ENCODE results near the gene CFAP410.
A peak's percentile ranks its signal among the peaks of the same experiment; 100 is the strongest.

The CFAP410 gene

DNA sequence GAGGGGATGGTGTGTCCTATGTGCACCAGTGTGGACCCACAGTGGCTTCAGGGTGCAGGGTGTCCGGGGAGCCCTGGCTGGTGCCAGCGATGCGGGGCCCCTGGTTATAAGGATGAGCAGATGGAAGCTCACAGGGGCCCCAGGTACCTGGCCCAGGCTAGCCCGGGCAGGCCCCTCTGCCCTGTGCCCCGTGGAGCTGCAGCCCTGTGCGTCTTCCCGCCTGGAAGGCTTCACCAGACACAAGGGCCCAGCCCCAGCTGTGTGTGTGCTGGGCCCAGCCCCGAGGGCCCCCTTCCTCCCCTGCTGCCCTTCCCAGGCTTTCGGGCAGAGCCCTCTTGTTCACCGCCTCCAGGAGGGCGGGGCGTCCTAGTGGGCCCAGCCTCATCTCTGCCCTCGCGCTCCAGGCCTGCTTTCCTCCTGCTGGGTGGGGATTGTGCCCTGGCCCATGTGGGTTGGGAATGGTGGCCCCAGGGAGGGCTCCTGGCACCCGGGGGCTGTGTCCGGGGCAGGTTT, 23.4 kb downstream of the CFAP410 start:
- no peak for DNase-seq

DNA sequence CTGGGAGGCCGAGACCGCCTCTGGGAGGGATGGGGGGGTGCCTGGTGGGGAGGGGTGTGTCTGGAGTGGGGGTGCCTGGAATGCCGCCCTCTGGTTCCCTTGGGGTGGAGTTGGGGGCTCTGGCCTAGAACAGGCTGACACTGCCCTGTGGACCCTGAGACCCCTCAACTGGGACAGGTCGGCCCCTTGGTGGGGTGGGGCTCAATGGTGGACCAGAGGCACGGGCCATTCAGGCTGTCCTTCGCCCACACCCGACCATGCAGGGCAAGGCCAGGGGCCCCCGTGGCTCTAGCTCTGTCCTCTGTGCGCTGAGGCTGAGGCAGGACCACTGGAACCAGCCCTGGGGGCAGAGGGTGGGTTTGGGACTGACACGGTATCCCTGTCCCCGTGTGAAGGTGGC, 24.6 kb downstream of the CFAP410 start:
- no peak for DNase-seq

DNA sequence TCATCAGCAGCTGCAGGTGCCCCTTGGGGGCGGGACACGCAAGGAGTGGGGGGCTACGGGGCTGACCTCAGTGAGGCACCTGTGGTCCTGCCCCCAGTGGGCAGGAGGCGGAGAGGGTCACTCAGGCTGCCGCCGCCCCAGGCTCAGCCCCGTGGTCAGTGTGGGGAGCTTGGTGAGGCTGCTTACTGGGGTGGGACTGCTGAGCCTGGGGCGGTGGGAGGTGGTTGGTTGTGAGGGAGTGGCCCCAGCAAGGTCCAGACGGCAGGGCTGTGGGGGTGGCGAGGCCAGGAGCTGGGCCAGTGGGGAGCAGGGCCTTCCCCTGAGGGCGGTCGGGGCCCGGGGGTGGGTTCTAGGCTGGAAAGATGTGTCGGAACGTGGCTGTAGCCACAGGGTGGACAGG, 25.1 kb downstream of the CFAP410 start:
- no peak for DNase-seq

DNA sequence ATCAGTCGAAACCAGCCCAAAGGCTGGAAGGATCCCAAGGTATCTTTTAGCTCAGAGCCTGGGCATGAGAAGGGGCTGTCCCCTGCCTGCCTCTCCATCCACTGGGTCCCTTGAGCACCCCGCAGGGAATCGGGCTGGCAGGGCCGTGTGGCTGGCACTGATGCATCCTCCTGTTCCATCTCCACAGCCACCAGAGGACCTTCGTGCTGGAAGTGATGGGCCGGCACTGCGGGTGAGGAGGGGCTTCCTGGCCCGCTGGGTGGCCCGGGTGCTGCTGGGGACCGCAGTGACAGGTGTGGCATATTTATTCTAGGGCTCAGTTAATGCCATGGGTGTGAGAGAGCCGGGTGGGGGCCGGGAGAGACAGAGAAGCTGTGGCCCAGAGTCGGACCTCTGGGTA, 25.7 kb downstream of the CFAP410 start:
- DNase-seq: no peak

DNA sequence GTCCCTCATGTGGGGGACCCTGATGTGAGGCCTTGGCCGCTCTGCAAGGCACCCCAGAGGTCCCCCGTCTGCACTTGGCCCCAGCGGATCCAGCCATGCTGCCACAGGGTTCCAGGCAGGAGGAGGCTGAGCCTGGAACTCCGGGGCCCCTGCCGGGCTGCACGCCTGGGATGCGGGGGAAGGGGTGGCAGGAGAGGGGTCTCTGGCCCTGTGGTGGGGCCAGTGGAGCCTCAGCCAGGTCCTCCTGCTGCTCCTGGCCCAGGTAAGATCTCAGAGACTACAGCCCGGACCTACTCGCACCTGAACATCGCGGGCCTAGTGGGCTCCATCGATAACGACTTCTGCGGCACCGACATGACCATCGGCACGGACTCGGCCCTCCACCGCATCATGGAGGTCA, 26.5 kb downstream of the CFAP410 start:
- DNase-seq: no peak

DNA sequence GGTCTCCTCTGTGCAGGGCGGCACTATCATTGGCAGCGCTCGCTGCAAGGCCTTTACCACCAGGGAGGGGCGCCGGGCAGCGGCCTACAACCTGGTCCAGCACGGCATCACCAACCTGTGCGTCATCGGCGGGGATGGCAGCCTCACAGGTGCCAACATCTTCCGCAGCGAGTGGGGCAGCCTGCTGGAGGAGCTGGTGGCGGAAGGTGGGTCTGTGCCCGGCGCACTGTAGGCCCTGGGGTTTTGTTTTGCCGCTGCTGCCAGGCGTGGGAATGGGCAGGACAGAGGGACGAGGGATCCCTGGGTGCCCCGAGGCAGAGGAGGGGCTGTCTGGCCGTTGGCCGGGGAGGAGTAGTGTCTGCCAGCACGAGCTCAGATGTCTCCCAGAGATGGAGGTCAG, 27.1 kb downstream of the CFAP410 start:
- no peak for DNase-seq

DNA sequence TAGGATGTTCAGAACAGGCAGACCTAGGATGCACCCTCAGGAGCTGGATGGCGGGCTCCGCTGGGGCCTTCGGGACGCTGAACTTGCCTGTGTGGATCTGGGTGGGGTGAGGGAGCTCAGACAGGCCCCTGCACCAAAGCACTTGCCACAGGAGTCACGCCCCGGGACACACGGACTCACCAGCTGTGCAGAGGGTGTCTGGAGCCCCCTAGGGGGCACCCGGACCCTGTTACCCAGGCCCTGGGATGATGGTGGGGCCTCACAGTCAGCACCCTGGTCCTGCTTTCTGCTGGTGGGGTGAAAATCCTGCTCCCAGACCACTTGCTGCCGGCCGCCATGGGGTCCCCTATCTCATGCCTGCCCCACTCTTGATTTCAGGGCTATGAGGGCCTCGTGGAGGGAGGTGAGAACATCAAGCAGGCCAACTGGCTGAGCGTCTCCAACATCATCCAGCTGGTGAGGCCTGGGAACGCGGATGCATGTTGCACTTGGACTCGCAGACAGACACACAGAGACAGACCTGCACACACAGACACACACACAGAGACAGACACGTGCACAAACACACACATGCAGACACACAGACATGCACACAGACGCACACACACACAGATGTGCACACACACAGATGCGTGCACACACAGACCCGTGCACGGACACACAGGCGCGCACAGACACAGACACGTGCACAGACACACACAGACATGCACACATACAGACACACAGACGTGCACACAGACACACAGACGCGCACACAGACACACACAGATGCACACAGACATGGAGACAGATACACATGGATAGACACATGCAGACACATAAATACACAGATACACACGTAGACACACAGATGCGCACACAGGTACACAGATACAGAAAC, 28.3 kb downstream of the CFAP410 start:
- DNase-seq: no peak

DNA sequence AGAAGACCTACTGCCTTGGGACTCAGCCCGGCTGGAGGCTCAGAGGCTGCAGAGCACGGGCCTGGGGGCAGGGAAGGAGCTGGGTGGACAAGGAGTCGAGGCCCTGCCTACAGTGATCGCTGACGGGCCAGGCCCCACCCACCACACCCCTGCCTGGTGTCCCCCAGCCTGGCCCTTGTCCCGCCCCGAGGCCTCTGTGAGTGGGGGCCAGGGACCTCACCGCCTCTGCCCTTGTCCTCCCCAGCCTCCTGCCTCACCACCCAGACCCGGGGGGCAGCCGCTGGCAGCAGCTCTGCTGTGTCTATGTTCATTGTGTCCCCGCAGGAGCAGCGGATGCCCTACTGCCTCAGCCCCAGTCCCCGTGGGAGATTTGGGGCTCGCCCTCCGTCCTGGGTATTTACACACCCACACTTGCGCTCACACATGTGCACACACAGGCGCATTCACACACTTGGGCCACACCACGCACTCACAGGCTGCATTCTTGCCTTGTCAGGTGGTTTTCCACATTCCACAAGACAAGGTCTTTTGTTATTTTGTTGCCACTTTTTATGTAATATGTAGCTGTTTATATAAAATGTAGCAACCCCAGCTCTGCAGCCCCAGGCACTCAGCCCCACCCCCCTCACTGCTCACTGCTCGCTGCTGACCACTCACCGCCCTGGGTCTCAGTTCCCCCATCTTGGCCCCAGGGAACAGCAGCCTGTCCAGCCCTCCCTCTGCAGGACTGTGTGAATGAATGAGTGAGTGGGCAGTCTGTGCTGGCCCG, 32.1 kb downstream of the CFAP410 start:
- no peak for DNase-seq

DNA sequence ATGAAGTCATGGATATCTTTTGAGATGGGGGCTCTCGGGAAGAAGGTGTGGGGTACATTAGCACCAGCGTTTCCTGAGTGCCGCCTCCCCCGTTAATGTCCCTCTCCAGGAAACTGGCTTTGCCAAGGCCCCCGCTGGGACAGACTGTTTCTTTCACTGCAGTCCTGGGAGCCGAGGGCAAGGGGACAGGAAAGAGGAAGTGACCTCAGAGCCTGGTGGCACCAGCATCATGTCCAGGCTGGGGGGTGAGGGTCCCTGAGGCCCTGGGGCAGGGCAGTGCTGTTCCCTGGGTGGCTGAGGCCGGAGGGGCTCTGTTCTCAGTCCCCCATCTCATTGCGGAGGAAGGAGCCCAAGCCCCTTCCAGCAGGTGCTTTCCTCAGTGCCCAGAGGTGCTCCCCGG, 33.5 kb downstream of the CFAP410 start:
- DNase-seq: no peak

DNA sequence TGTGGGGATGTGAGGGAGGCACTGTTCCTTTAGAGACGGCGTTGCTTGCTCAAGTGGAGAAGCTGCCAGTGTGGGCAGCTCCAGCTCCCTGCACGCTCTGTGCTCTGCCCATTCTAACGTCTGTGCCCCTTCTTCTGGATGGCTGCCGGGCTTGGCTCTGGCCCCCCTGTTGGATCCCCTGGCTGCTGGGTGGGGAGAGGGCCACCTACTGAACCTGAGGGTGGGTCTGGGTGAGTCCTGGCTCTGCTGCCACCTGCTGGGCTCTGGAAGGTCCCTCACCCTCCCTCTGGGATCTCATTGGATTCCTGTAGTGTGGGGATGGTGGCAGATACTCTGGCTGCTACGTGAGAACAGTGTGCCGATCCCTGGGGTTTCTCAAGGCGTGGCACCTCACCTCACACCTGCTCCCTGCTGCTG, 34.3 kb downstream of the CFAP410 start:
- peak; percentile 77 for DNase-seq

DNA sequence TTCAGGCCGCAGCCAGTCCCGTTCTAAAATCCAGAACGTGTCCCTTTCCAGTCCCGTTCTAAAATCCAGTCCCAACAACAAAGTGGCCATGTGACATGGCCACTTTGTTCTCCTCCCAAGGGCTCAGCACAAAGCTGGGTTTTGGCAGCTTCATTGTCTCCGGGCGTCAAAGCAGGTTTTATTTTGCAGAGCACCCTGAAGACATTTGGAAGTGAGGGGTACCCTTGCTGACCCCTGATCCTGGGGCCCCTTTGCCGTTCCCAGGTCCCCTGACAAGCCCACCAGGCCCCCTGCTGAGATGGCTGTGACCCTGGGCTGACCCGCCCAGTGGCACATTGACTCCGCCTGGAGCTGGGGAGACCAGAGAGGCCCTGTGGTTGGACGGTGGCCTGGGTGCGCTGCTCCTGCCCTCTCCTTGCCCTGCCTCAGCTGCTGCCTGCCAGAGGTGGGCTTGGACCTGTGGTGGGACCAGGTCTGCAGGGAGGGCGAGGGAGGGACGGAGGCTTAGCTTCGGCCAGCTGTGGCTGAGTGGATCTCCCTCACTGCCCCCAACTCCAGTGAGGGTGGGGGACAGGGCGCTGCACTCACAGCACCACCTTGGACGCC, 35.1 kb downstream of the CFAP410 start:
- no peak for DNase-seq

DNA sequence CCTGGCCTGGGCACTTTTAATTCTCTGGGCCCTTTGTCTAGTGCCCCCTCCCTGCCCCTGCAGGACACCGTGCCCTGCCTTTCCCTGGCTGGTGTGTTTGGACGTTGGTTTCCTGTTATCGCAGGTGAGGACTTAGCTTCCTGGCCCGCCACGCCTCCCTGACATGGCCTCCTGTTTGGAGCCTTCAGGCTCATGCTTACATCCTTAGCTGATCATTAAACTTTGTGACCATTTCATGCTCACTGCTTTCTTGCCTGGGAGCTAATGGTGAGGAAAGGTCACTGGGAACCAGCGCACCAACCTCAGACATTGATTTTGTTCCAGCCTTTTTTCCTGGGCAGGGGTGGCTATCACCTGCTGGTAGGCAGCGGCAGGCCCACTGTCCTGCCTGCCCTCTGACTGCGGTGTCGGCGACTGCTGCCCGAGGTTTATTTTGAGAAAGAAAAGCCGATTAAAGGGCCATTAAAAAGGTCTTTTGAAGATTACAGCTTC, 35.7 kb downstream of the CFAP410 start:
- no peak for DNase-seq

DNA sequence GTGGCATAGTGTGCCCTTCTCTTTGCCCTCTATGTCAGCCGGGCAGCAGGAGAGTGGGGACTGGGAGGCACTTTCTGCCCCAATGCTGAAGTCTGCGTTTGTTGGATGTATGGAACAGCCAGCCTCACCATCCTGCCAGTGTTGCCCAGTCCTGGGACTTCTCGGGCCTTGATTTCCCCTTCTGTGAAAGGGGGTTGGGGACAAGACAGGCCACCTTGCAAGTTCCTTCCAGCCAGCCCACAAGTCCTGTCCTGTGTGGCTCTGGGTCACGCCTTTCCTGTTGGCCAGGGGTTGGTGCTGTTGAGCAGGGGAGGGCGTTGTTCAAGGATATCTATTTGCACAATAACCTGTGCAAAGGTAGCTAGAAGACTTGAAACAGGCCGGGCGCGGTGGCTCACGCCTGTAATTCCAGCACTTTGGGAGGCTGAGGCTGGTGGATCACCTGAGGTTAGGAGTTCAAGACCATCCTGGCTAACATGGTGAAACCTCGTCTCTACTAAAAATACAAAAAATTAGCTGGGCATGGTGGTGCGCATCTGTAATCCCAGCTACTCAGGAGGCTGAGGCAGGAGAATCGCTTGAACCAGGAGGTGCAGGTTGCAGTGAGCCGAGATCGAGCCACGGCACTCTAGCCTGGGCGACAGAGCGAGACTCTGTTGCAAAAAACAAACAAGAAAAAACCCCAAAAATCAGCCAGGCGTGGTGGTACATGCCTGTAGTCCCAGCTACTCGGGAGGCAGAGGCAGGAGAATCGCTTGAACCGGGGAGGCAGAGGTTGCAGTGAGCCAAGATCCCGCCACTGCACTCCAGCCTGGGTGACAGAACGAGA, 36.4 kb downstream of the CFAP410 start:
- DNase-seq: peak; percentile 75

DNA sequence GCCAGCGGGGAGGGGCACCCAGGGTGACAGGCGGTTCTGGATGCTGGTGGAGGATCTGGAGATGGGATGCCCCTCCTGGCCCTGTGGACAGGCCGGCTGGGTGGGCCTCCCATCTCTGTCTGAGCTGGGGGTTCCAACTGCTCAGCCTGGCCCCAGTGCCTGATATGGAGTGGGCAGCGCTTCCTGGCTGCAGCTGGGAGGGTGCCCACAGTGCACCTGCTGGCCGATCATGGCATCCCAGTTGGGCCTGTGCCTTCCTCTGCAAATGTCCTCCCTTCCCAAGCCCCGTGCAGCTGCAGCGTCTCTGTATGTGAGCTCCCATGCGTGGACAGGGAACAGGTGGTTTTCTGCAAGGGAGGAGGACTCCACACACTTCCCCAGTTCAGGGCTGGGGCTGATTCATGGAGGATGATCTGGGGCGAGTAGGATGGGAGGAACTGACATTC, 37.2 kb downstream of the CFAP410 start:
- no peak for DNase-seq

DNA sequence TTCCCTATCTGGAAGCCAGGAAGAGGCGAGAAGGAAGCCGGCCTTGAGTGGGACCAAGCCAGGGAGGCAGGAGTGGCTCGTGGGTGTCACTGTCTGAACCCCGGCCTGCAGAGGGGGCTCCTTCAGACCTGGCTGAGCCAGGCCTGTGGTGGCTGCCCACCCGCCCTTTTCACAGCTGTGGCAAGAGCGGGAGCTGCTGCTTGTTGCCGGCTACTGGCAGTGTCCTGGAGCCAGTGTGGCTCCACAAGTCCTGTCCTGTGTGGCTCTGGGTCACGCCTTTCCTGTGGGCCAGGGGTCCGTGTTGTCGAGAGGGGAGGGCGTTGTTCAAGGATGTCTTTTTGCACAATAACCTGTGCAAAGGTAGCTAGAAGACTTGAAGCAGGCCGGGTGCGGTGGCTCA, 38.0 kb downstream of the CFAP410 start:
- no peak for DNase-seq

DNA sequence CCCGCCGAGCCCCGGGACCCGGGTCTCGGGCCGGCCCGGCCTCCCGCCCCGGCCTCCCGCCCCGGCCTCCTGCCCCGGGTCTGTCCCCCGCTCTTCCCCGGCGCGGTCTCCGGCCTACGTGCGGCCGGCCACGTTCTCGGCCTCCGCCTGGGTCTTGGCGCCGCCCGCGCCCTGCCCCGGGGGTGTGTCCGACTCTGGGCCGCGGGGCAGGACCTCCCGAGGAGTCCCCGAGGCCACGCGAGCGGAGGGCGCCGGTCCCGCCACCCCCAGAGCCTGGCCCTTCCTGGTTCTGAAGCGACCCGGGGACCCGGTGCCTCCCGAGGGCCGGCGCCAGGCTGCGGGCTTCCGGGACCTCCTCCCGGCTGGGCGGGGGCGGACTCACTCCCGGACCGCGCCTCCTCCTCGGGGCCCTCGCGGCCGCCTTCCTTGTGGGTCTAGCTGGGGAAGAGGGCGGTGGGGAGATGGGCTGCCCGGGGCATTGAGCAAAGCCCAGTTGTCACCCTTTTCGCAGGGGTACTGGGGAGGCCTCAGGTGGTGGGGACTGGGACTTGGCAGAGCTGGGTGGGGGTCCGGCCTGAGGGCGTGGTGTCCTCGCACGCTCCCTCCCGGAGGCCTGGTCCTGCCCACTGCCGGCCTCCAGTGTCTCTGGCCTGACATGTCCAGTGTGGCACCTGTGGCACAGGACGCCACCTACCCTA, 38.8 kb downstream of the CFAP410 start:
- DNase-seq: peak; percentile 76

DNA sequence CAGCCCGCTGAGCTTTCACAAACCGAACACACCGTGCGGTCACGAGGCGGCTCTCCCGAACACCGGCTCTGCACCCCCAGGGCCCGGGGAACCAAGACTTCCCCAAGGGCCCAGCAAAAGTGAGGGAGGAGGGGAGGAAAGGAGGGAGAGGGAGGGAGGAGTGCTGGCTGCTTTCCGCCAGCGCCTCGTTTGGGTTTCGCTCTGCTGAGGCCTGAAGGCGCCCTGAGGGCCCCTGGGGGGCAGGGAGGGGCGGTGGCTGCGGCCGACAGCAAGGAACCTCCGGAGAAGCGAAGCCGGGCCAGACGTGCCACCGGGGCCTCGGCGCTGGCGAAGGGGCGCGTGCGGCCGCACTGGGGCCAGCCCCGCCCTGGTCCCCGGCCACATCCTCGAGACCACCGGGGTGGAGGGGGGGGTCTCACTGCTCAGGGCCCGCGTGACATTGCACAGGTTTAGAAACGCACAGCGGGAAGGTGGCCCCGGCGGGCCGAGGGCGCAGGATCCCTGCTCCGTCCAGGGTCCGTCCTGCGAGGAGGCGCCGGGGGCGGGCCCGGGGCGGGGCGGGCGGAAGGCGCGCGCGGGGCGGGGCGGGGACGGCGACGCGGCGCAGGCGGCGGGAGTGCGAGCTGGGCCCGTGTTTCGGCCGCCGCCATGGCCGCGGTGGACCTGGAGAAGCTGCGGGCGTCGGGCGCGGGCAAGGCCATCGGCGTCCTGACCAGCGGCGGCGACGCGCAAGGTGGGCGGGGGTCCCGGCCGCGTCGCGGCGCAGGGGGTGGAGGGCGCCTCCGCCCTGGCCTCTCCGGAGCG, 39.5 kb downstream of the CFAP410 start, which contains the start of gene PFKL:
Gene PFKL (plus strand): TSS at position 596 of the 804 bp plus-strand sequence. CDS start 53 bp downstream, at position 649.
- peak; percentile 75 for DNase-seq

DNA sequence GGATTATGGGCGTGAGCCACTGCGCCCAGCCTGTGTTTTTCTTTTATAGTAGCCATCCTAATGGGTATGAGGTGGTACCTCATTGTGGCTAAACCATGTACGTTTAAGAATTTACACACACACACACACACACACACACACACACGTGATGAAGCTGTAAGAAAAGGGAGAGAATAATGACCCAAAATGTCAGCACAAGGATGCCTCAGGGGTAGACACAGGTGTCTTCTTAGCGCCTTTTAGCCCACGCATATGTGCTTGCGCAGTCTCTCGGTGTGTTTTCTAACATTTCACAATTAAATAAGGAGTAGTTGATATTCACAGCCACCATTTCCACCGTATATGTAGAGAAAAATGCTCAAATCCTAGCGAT, 40.1 kb downstream of the CFAP410 start:
- no peak for DNase-seq

DNA sequence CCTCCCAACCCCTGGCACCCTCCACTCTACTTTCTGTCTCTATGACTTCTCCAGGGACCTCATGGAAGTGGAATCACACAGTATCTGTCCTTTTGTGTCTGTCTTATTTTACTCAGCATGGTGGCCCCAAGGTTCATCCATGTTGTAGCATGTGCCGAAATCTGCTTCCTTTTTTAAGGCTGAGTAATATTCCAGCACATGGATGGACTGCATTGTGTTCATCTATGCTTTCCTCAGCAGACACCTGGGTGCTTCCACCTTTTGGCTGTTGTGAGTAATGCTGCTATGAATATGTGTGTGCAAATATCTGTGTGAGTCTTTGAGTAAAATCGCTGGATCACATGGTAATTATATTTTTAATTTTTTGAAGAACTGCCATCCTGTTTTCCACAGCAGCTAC, 40.9 kb downstream of the CFAP410 start:
- DNase-seq: no peak

DNA sequence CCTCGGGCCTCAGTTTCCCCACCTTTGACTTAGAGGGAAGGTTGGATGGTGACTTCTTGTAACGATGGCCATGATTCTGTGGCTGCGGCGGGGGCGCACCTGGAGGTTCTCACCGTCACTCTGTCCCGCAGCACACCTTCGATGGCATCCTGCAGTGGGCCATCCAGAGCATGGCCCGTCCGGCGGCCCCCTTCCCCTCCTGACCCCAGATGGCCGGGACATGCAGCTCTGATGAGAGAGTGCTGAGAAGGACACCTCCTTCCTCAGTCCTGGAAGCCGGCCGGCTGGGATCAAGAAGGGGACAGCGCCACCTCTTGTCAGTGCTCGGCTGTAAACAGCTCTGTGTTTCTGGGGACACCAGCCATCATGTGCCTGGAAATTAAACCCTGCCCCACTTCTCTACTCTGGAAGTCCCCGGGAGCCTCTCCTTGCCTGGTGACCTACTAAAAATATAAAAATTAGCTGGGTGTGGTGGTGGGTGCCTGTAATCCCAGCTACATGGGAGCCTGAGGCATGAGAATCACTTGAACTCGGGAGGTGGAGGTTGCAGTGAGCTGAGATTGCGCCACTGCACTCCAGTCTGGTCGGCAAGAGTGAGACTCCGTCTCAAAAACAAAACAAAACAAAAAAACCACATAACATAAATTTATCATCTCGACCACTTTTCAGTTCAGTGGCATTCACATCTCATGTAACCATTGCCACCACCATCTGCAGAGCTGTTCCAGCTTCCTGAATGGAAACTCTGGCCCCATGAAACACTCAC, 41.5 kb downstream of the CFAP410 start:
- DNase-seq: peak; percentile 93

Data from islet precursor cell (in vitro differentiated cells).